ENCODE results near the gene FAM120B.

FAM120B gene

DNA sequence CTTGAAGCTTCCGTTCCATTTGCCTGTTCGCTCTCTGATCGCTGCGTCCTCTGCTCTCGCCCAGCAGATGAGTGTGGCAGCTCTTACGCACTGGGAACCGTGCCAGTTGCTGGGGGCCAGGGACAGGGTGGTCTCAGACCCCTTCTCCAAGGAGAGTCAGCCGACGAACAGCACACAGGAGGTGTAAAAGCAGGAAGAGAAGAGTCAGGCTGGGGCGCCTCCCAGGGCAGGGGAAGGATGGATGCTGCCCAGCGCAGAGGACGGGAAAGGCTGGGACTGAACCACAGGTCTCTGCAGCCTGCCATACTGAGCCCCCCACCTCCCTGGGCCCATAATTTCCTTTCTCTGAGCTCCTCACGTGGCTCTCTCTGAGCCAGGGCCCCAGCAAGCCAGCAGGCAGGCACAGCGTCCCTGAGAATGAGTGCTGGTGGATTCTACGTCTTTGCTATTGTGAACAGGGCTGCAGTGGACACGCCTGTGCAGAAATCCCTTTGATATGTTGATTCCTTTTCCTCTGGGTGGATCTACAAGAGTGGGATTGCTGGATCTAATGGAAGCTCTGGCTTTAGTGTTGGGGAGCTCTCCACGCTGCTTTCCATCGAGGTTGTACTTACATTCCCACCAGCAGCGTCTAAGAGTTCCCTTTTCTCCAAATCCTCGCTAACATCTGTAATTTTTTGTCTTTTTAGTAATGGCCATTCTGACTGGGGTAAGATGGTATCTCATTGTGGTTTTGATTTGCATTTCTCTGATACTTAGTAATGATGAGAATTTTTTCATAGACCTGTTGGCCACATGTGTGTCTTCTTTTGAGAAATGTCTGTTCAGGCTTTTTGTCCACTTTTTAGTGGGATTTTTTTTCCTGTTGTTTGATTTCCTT is 142.4 kb downstream of the FAM120B start:
- no peak for DNase-seq

DNA sequence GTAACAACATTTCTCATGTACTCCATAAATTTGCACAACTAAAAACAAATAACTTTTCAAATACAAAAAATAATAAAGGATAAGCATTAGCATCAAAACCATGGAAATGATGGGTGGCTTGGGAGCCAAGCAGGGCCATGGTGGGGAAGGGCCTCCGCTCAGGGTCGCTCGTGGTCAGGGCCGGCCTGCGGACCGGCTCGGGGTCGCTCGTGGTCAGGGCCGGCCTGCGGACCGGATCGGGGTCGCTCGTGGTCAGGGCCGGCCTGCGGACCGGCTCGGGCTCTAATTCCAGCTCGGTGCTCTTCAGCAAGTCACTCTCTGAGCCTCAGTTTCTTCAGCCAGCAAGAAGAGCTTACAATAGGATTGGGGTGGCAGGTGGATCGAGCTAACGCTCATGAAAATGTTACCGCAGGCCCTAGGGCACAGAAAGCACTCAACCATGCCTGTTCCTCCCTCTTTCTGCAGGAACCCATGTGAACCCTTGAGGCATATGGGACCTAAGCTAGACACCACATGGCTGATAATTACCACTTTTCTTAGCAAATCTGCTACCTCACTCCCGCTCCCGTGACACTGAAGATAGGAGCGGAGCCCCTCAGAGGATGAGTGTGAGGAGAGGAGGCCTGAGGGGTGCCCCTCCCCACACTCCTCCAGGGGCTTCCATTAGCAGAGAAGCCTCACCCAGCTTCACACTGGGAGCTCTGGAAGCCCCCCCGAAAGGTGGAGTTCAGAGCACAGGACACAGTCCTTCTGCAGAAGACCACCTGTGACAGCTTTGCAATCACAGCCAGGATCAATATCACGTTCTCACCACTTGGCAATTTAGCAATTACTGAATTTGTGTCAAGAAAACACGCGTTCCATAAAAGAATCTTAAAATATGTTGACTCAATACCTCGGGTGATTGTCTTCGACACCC is 143.5 kb downstream of the FAM120B start:
- no peak for DNase-seq

DNA sequence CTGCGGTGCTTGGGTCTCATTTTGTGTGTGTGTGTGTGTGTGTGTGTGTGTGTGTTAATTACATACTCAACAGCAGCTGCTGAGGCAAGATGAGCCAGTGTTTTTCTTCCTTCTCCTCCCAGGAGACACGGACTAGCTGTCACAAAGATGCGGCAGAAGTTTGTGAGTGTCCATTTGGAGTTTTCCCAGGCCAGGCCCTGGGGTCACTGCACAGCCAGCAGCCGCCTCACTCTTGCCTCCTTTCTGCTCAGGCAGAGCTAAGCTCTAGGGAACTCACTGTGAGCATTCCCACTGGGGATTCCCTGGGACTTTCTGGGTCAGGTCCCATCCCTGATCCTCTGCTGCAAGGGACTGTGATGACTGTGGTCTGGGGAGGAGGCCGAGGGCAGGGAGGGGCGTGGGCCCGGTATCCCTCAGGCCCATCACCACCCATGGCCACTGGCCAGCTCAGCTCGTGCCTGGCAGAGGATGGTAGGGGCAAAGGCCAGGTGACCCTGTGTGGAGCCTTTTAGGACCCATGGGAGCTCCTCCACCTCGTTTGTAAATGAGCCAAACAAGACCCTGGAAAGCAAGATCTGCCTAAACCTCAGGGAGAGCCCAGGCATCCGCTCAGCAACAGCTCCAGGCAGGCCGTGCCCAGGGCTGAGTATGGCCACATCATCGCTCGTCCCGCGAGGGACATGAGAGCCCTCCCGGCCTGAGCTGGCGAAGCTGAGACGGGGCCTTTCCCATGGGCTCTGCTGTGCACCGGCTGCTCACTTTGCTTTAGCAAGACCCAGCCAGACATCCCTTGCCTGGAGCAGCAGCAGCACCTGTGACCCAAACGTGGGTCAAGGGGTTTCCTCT is 144.6 kb downstream of the FAM120B start:
- no peak for DNase-seq

DNA sequence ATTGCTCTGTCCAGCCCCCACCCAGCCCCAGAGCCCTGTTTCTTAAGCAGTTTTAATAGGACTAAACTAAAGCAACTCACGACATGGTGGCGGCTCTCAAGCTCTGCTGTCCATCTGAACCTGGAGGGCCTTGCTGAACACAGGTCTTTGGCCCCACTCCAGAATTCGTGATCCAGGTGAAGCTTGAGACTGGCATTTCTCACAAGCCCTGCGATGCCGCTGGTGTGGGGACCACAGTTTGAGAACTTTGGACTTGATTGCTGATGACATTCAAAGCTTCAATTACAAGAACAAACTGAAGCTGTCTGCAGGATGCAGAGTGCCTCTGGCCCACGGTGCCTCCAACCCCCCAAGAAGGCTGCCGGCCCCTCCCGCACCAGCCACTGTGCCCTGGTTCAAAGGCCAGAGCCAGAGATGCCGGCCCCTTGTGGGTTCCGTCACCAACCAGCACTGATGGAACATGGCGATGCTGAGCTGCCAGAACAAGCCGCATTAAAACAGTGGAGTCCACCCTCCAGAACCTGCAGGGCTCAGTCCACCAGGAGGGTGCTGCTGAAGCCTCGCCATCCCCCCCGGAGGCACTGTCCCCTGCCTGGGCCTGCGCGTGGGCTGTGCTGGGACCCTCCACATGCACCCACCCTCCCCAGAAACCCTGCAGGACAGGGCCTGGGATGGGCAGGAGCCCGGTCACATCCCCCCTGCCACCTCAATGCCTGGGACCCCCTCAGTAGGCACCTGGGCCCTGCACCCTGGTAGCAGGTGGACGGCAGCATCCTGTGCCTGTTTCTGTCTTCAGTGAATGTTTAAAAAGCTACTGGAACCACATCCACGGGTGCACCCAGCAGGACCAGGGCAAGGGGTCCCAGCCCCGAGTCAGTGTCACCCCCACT is 145.4 kb downstream of the FAM120B start:
- DNase-seq, result no peak

DNA sequence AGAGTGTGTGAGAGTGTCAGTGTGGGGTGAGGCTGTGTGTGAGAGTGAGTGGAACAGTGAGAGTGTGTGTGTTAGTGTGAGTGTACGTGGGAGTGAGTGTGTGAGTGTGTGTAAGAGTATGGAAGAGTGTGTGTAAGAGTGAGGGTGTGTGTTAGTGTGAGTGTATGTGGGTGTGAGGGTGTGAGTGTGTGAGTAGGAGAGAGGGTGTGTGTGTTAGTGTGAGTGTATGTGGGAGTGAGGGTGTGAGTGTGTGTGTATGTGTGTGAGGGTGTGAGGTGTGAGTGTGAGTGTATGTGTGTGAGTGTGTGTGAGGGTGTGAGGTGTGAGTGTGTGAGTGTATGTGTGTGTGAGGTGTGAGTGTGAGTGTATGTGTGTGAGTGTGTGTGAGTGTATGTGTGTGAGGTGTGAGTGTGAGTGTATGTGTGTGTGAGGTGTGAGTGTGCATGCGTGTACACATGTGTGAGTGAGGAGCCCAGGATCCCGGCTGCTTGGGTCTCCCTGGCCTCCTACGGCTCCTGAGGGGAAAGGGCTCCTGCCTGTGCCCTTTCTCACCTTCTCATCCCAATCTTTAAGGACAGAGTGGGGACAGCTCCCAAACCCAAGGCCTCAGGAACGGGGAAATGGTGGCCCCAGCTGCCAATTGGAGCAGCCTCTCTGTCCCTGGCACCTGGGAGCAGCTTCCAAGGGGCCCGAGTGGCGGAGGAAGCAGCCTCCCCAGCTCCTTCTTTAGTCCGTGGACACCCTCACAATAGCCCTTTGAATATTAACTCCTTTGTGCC is 146.4 kb downstream of the FAM120B start:
- DNase-seq, result no peak

DNA sequence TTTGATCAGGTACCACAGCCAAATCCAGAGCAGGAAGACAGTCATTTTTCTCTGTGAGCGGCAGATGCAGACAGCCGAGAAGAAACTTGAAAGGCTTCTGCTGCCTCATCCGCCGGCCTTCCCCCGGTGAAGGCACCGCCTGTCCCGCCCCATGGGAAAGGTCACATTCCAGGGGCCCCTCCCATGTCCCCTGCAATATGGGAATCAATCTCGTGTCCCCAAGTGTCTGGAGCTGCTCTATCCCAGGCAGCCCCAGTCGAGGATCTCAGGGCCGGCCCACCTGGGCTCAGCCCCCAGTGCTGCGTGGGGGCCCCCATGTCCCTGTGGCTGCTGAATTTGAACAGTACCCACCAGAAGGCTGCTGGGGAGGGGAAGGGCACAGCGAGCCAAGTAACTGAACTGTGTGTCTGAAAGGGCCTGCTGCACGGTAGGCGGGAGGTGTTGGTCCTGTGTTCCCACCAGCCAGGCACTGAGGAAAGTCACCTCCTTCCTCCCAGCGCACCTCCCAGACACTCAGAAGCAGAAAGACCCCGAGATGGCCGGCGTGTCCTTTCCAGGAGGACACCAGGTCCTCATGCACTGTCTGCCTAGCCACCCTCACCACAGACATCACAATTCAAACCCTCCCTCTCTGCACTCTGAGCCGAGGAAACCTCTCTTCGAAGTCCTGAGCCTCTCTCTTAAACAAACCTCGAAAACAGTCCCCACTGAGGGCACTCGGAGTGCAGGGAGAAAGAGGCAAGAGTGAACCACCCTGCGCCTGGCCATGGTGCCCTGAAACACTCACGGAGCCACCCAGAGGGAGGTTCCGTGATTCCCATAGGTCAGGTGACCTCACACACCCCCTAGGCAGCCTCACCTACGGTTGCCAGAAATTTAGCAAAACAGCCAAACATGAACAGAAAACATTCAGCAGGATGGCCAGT is 147.3 kb downstream of the FAM120B start:
- no peak for DNase-seq

DNA sequence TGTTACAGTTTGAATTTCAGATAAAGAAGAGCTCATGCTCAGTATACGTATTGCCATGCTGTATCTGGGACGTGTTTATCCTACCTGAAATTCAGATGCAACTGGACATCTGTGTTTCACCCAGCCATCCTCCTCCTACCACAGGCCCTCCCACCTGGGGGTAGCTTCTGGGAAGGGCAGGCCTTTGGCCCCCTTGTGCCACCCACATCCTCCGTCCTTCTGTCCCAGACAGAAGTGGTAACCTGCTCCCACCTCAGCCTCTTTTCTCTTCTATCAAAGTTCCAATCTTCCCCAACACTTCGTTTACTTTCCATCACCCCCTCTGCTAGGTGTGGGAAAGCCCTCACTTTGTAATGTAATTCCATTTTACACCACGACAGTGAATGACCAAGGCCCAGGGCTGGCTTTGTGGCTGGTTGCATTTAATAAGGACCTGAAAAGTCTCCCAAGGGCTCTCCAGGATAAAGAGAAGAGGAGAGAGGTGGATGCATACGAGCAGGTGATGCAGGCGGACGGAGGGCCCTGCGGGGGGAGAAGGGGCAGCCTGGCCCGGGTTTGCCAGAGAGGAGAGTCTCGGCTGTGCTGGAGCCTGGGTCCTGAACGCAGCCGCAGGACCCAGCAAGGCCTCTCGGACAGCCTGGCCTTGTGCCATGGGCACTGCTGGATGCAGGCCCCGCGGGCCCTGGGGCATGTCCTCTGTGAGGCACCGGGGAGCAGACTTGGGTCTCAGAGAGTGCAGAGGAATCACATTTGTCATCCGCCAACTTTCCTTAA is 148.1 kb downstream of the FAM120B start:
- DNase-seq, result no peak

DNA sequence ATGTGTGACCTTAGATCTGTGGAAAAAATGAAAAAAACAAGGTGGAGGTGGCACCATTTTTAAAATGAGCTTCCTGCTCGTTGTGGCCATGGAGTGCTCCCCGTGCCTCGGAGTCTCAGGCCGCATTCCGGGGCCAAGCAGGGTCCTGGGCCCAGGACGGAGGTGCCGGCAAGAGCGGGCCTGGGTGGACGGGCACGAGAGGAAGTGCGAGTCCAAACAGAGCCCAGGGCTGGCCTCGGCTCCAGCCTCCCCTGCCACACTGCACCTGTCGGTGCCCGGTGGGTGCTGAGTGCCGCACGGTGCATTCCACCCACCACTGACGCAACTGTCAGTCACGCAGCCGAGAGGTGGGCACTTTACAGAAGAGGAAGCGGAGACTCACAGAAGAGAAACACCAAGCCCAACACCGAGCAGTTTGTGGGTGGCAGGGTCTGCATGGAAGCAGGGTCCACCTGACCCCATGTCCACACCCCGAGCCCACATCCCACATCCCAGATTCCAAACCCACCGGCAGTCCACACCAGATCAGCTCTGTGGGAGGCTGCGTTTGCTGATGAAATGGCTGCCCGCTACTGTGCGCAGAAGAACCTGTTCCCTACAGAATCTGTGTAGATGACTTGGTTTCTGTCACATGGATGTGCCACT is 148.9 kb downstream of the FAM120B start:
- DNase-seq, result no peak

DNA sequence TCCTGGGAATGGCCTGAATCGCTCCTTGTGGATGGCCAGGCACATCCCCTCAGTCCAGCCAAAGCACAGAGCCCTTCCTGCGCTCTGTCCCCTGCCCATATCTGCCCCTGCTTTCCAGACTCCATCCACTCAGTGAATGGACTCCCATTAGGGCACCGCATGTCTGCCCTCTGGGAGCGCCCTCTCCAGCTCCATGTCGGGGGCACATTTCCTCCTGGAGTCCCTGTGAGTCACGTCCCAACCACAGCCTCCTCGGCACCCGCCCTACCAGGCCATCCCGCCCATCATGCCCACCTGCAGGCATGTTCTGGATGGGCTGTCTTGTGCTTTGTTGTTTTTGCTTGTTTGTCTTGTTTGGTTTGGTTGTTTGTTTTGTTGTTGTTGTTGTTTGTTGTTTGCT is 149.8 kb downstream of the FAM120B start:
- no peak for DNase-seq

Data from NCI-H1694 (cell line).